ENCODE results near the gene TTLL11. TPM values are rescaled to one million over a fixed set of nuclear protein-coding genes. Genes with fewer than 3 reads are reported as not detected.
A peak's percentile ranks its signal among the peaks of the same experiment; 100 is the strongest.

The TTLL11 gene
- total and polyA plus RNA-seq, 3 experiments from 2014 or later: 4.0 to 6.2 (median 4.5) TPM

DNA sequence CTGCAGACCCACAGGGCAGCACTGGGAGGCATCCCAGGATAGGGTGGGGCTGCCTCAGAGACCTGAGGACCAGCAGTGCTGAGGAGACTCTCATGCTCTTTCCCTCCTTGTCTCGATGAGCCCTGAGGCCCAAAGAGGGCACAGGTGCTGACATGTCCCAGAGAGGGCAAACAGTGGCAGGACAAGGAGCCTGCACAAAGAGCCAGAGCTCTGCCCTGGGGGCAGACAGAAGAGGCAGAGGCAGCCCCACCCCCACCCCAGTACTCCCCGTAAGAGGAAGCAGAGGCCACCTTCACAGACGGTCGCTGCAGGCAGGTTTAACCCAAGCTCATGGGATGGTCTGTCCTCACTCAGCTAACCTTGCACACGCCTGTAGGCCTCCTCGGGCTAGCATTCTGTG, 29.4 kb upstream of the TTLL11 start:
- Histone ChIP-seq H3K27ac (ENCODE audit: low read depth, low read length) (no peak overlapping the region), H3K4me3 (ENCODE audit: low read length) (no peak overlapping the region), H3K9me3 (ENCODE audit: low read length) (no peaks in the 10 kb centered on the region), H3K4me1 (ENCODE audit: insufficient read depth, low read length) (peaks cover 5% of the 10 kb centered on the region), H3K27me3 (ENCODE audit: insufficient read depth, low read length, poor library complexity, severe bottlenecking) (peaks cover 15% of the 10 kb centered on the region), H3K36me3 (ENCODE audit: insufficient read depth, low read length) (no peaks in the 10 kb centered on the region)
- peaks cover 20 to 26% (median 22%) of the 10 kb centered on the region in 3 donors for H3K4me1 Mint-ChIP-seq
- H3K4me3 Mint-ChIP-seq: no peak overlapping the region
- POLR2A ChIA-PET: no interaction called here
- no peak for DNase-seq
- H3K36me3 Mint-ChIP-seq: peaks cover 0 to 2% (median 0%) of the 10 kb centered on the region in 3 donors
- H3K9me3 Mint-ChIP-seq: no peaks in the 10 kb centered on the region
- H3K27ac Mint-ChIP-seq: no peak overlapping the region
- CTCF ChIA-PET: interaction anchor here (0.6 to 9.9 kb wide), 9 partner anchors 9 to 689 kb away, joined by 3 to 166 read pairs (median 4); no protein-coding TSS in a partner anchor
- H3K27me3 Mint-ChIP-seq: peaks cover 30 to 36% of the 10 kb centered on the region in 2 donors

DNA sequence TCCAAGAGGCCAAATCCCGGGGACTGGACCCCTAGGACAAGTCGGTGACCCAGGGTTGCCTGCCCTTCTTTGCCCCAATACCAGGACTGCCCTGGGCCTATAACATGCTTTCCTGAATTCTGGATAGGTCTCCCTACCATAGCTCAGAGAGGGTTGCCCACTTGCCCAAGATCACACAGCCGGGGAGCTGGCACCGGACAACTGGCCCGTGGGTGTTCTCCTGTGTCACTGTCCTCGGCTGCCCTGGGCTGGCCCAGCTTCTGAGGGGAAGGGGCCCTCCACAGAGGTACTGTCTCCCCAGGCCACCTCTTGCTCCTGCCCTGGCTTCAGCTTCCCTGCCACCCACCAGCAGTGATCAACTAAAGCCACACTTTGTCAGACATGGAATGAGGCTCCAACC, 28.8 kb upstream of the TTLL11 start:
- DNase-seq: no peak
- no peak overlapping the region for H3K4me3 ChIP-seq (ENCODE audit: low read length)
- peaks cover 5% of the 10 kb centered on the region for H3K4me1 ChIP-seq (ENCODE audit: insufficient read depth, low read length)
- Mint-ChIP-seq H3K9me3 (no peaks in the 10 kb centered on the region), H3K36me3 (peaks cover 0 to 2% (median 0%) of the 10 kb centered on the region in 3 donors), H3K4me1 (peaks cover 18 to 23% (median 22%) of the 10 kb centered on the region in 3 donors), H3K27me3 (peaks cover 25 to 34% of the 10 kb centered on the region in 2 donors), H3K27ac (no peak overlapping the region), H3K4me3 (no peak overlapping the region)
- POLR2A ChIA-PET: no interaction called here
- no peaks in the 10 kb centered on the region for H3K9me3 ChIP-seq (ENCODE audit: low read length)
- no peaks in the 10 kb centered on the region for H3K36me3 ChIP-seq (ENCODE audit: insufficient read depth, low read length)
- no peak overlapping the region for H3K27ac ChIP-seq (ENCODE audit: low read depth, low read length)
- CTCF ChIA-PET: interaction anchor here (1.0 to 9.9 kb wide), 7 partner anchors 8 to 689 kb away, joined by 3 to 166 read pairs (median 3); no protein-coding TSS in a partner anchor
- peaks cover 15% of the 10 kb centered on the region for H3K27me3 ChIP-seq (ENCODE audit: insufficient read depth, low read length, poor library complexity, severe bottlenecking)

DNA sequence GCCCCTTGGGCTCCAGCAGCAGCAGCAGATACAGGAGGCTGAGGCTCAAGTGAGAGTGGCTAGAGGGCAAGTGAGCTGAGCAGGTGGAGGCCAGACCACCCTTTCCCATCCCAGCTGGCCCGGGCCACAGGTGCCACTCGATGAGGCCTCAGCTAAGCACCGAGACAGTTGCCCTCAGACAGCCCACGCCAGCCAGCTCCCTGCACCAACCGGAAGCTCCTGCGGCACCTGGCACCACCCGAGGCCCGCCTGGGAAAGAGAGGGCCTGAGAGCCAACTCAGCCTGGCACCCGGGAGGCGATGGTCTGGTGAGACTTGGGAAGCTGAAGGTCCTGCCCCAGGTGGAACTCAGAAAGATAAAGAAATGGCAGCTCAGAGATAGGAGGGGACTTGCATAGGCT, 28.3 kb upstream of the TTLL11 start:
- H3K4me3 Mint-ChIP-seq: no peak overlapping the region
- Histone ChIP-seq H3K36me3 (ENCODE audit: insufficient read depth, low read length) (no peaks in the 10 kb centered on the region), H3K4me3 (ENCODE audit: low read length) (no peak overlapping the region), H3K27me3 (ENCODE audit: insufficient read depth, low read length, poor library complexity, severe bottlenecking) (peaks cover 13% of the 10 kb centered on the region), H3K4me1 (ENCODE audit: insufficient read depth, low read length) (peaks cover 3% of the 10 kb centered on the region), H3K9me3 (ENCODE audit: low read length) (no peaks in the 10 kb centered on the region), H3K27ac (ENCODE audit: low read depth, low read length) (no peak overlapping the region)
- POLR2A ChIA-PET: no interaction called here
- H3K36me3 Mint-ChIP-seq: peaks cover 0 to 2% (median 0%) of the 10 kb centered on the region in 3 donors
- peaks cover 14 to 19% (median 18%) of the 10 kb centered on the region in 3 donors for H3K4me1 Mint-ChIP-seq
- no peak for DNase-seq
- peaks cover 22 to 30% of the 10 kb centered on the region in 2 donors for H3K27me3 Mint-ChIP-seq
- CTCF ChIA-PET: interaction anchor here (1.0 to 9.9 kb wide), 5 partner anchors 8 to 228 kb away, joined by 3 to 166 read pairs (median 7); no protein-coding TSS in a partner anchor
- no peaks in the 10 kb centered on the region for H3K9me3 Mint-ChIP-seq
- H3K27ac Mint-ChIP-seq: no peak overlapping the region

DNA sequence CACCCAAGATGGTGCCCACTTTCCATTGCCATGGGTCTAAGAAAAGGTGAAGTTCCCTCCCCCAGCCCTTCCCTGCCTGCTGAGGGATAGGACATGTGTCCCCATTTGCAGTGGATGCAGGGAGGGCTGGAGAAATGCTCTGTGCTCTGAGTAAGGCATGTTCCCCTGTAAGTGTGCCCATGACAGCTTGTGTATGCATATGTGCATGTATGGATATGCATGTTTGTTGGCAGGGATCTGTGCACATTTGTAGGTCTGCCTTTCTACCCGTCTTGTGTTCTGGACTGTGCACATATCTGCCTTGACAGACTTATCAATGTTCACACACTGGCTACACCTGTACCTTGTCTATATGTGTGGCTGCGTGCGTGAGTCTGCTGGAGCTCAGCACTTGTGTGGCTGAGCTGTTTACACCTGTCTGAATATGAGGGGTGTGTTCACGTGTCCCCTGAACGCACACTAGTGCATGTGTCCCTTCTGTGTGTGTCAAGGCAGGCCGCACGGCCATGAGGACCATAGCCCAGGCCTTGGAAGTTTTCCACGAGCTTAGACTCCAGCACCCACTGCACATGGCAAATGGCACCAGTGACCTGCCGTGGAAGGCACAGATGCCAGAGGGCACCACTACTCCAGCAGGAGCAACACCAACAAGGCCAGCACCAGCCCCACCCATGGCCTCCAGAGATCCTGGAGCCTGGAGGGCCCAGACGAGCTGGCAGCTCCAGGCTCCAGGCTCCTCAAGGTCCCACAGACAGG, 27.4 kb upstream of the TTLL11 start:
- no peak for DNase-seq
- Mint-ChIP-seq H3K27ac (peak overlapping the region in 1 of 8 donors; percentile 50), H3K9me3 (peaks cover 0 to 1% (median 0%) of the 10 kb centered on the region in 5 donors), H3K36me3 (peaks cover 0 to 2% (median 0%) of the 10 kb centered on the region in 3 donors), H3K27me3 (peaks cover 13 to 21% of the 10 kb centered on the region in 2 donors), H3K4me1 (peaks cover 10 to 15% (median 11%) of the 10 kb centered on the region in 3 donors), H3K4me3 (no peak overlapping the region)
- ChIA-PET CTCF (interaction anchor here (1.2 to 9.9 kb wide), 3 partner anchors 24 to 235 kb away, joined by 3 to 166 read pairs (median 96); no protein-coding TSS in a partner anchor), POLR2A (no interaction called here)
- Histone ChIP-seq H3K27ac (ENCODE audit: low read depth, low read length) (no peak overlapping the region), H3K36me3 (ENCODE audit: insufficient read depth, low read length) (no peaks in the 10 kb centered on the region), H3K27me3 (ENCODE audit: insufficient read depth, low read length, poor library complexity, severe bottlenecking) (peaks cover 7% of the 10 kb centered on the region), H3K4me1 (ENCODE audit: insufficient read depth, low read length) (no peaks in the 10 kb centered on the region), H3K9me3 (ENCODE audit: low read length) (no peaks in the 10 kb centered on the region), H3K4me3 (ENCODE audit: low read length) (no peak overlapping the region)

DNA sequence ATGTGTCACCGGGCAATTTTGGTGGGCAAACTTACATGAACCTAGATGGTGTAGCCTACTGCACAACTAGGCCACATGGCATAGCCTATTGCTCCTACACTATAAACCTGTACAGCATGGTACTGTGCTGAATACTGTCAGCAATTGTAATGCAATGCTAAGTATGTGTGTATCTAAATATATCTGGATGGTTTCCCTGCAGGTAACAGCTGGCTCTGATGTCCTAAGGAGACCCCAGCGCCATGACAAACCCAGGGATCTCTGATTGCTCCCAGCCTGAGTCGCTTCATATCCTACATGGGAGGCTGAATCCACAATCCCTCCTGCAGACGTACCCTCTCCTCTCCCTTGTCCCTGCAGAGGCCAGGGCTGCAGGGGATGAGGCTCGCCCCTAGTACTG, 26.6 kb upstream of the TTLL11 start:
- Histone ChIP-seq H3K27me3 (ENCODE audit: insufficient read depth, low read length, poor library complexity, severe bottlenecking) (peaks cover under 1% of the 10 kb centered on the region), H3K36me3 (ENCODE audit: insufficient read depth, low read length) (no peaks in the 10 kb centered on the region), H3K4me1 (ENCODE audit: insufficient read depth, low read length) (no peaks in the 10 kb centered on the region), H3K4me3 (ENCODE audit: low read length) (no peak overlapping the region), H3K27ac (ENCODE audit: low read depth, low read length) (no peak overlapping the region), H3K9me3 (ENCODE audit: low read length) (no peaks in the 10 kb centered on the region)
- DNase-seq: no peak
- peaks cover 4 to 9% (median 5%) of the 10 kb centered on the region in 3 donors for H3K4me1 Mint-ChIP-seq
- POLR2A ChIA-PET: interaction anchor here (0.7 kb wide), 1 partner anchor 227 kb away, joined by 7 read pairs; no protein-coding TSS in a partner anchor
- H3K4me3 Mint-ChIP-seq: no peak overlapping the region
- peaks cover 0 to 1% (median 0%) of the 10 kb centered on the region in 5 donors for H3K9me3 Mint-ChIP-seq
- H3K27me3 Mint-ChIP-seq: peaks cover 6 to 18% of the 10 kb centered on the region in 2 donors
- H3K36me3 Mint-ChIP-seq: peaks cover 0 to 2% (median 0%) of the 10 kb centered on the region in 3 donors
- CTCF ChIA-PET: interaction anchor here (1.2 to 9.9 kb wide), 3 partner anchors 23 to 236 kb away, joined by 3 to 166 read pairs (median 96); no protein-coding TSS in a partner anchor
- H3K27ac Mint-ChIP-seq: no peak overlapping the region

DNA sequence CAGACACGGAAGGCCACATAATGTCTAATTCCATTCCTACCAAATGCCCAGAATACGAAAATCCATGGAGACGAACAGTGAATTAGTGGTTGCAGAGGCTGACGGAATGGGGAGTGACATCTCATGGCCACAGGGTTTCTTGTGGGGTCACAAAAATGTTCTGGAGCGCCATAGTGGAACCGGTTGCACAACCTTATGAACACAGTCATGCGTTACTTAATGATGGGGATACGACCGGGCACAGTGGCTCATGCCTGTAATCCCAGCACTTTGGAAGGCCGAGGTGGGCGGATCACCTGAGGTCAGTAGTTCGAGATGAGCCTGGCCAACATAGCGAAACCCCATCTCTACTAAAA, 26.0 kb upstream of the TTLL11 start:
- Histone ChIP-seq H3K27ac (ENCODE audit: low read depth, low read length) (no peak overlapping the region), H3K27me3 (ENCODE audit: insufficient read depth, low read length, poor library complexity, severe bottlenecking) (no peaks in the 10 kb centered on the region), H3K36me3 (ENCODE audit: insufficient read depth, low read length) (no peaks in the 10 kb centered on the region), H3K4me1 (ENCODE audit: insufficient read depth, low read length) (no peaks in the 10 kb centered on the region), H3K9me3 (ENCODE audit: low read length) (no peaks in the 10 kb centered on the region), H3K4me3 (ENCODE audit: low read length) (no peak overlapping the region)
- no peak for DNase-seq
- Mint-ChIP-seq H3K27me3 (peaks cover 2 to 14% of the 10 kb centered on the region in 2 donors), H3K27ac (no peak overlapping the region), H3K4me1 (peaks cover 4 to 7% (median 5%) of the 10 kb centered on the region in 3 donors), H3K4me3 (no peak overlapping the region), H3K36me3 (peaks cover 0 to under 1% (median 0%) of the 10 kb centered on the region in 3 donors), H3K9me3 (peaks cover 0 to 1% (median 0%) of the 10 kb centered on the region in 5 donors)
- POLR2A ChIA-PET: interaction anchor here (0.7 kb wide), 1 partner anchor 228 kb away, joined by 7 read pairs; no protein-coding TSS in a partner anchor
- CTCF ChIA-PET: interaction anchor here (5.3 to 9.9 kb wide), 2 partner anchors 20 to 230 kb away, joined by 22 to 166 read pairs; no protein-coding TSS in a partner anchor

DNA sequence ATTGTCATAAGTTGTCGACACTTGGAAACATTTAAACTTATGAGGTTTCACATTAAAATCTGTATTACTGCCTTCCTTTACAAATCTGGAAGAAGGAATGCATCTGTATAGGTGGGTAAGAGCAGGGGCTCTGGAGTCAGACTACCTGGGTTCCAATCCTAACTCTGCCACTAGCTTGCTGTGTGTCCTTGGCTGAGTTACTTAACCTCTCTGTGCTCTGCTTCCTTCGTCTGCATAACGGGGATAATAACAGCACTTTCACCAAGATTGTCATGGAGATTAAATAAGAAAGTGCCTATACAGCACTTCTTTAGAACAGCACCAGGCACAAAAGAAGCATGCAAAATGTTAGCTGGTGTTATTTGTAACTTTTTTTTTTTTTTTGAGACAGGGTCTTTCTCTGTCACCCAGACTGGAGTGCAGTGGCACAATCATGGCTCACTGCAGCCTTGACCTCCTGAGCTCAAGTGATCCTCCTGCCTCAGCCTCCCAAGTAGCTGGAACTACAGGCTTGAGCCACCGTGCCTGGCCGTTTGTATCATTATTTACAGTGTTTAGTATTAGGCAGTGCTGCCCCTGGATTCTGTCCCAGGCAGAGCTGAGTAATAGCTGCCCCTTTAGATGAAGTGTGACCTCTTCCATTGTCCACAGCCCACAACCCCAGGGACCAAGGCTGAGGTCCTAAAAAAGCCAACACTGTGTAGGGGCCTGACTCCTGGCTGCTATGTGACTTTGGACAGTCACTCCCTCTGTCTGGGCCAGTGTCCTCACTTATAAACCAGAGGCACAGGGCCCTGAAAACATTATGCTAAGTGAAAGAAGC, 25.4 kb upstream of the TTLL11 start:
- DNase-seq: no peak
- H3K4me3 Mint-ChIP-seq: no peak overlapping the region
- no peak overlapping the region for H3K27ac Mint-ChIP-seq
- Histone ChIP-seq H3K9me3 (ENCODE audit: low read length) (no peaks in the 10 kb centered on the region), H3K4me1 (ENCODE audit: insufficient read depth, low read length) (no peaks in the 10 kb centered on the region), H3K27me3 (ENCODE audit: insufficient read depth, low read length, poor library complexity, severe bottlenecking) (no peaks in the 10 kb centered on the region), H3K27ac (ENCODE audit: low read depth, low read length) (no peak overlapping the region), H3K36me3 (ENCODE audit: insufficient read depth, low read length) (no peaks in the 10 kb centered on the region), H3K4me3 (ENCODE audit: low read length) (no peak overlapping the region)
- CTCF ChIA-PET: interaction anchor here (2.9 to 9.9 kb wide), 3 partner anchors 19 to 232 kb away, joined by 12 to 166 read pairs (median 22); no protein-coding TSS in a partner anchor
- no peaks in the 10 kb centered on the region for H3K36me3 Mint-ChIP-seq
- POLR2A ChIA-PET: interaction anchor here (0.7 kb wide), 1 partner anchor 228 kb away, joined by 7 read pairs; no protein-coding TSS in a partner anchor
- peaks cover 4 to 6% (median 5%) of the 10 kb centered on the region in 3 donors for H3K4me1 Mint-ChIP-seq
- peaks cover 2 to 15% of the 10 kb centered on the region in 2 donors for H3K27me3 Mint-ChIP-seq
- peaks cover 0 to 1% (median 0%) of the 10 kb centered on the region in 5 donors for H3K9me3 Mint-ChIP-seq
